SK-N-SH (cell line): ENCODE data around the gene CSPG5.

Experiments used
- EP300 ChIP-seq, 2 experiments: IDR thresholded peaks; 2 replicates each; pipeline versions ENCODE4 v1.4.0 to v1.6.1; 2012; ENCODE audit warnings: borderline replicate concordance in 1 of 2, low read depth in 1 of 2, low read length in 1 of 2
- FOXM1 ChIP-seq: IDR thresholded peaks from 2 replicates; pipeline ENCODE4 v1.4.0; 2012; ENCODE audit warnings: low read depth, mild to moderate bottlenecking
- GABPA ChIP-seq: IDR thresholded peaks from 2 replicates; pipeline ENCODE4 v1.4.0; 2012; ENCODE audit warnings: low read depth, mild to moderate bottlenecking
- GATA2 ChIP-seq: sonication (generic); formaldehyde crosslinking; IDR thresholded peaks from 2 replicates; pipeline ENCODE4 v1.5.0; 2020; ENCODE audit warnings: mild to moderate bottlenecking, missing genetic modification reagents
- JUND ChIP-seq: IDR thresholded peaks from 2 replicates; pipeline ENCODE4 v1.4.0; 2012
- MXI1 ChIP-seq: IDR thresholded peaks from 2 replicates; pipeline ENCODE4 v1.6.1; 2012; ENCODE audit warnings: mild to moderate bottlenecking, low read depth, low read length, improper control_type of control experiment
- SIN3A ChIP-seq: IDR thresholded peaks from 2 replicates; pipeline ENCODE4 v1.6.1; 2012; ENCODE audit warnings: low read depth, mild to moderate bottlenecking, low read length, moderate library complexity, borderline replicate concordance
- TEAD4 ChIP-seq: IDR thresholded peaks from 2 replicates; pipeline ENCODE4 v1.4.0; 2012; ENCODE audit warnings: mild to moderate bottlenecking, borderline replicate concordance; ENCODE audit not compliant: insufficient read depth
- TF ChIP-seq, protein P1 (sequence below): fragments of 200-600 bp; sonication (generic); IDR thresholded peaks from 2 replicates; pipeline ENCODE4 v1.6.1; 2017; ENCODE audit warnings: antibody characterized with exemption, mild to moderate bottlenecking, moderate library complexity
- TF ChIP-seq, protein P2 (sequence below): IDR thresholded peaks from 2 replicates; pipeline ENCODE4 v1.4.0; 2012; ENCODE audit warnings: low read depth, borderline replicate concordance

DNA sequence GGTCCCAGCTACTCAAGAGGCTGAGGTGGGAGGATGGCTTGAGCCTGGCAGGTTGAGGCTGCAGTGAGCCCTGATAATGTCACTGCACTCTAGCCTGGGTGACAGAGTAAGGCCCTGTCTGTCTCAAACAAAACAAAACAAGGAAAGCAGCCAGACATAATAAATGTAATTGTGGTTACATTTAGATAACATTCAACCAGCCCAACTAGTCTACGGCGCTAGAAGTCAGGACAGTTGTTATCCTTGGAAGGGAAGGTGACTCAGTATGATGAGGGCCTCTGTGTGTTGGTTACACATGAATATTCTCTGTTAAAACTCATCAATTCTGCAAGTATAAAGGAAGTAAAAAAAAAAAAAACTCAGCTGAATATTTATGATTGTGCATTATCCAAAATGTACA lies 27.0 kb upstream of the CSPG5 start:
- TF ChIP-seq, protein P1, sequence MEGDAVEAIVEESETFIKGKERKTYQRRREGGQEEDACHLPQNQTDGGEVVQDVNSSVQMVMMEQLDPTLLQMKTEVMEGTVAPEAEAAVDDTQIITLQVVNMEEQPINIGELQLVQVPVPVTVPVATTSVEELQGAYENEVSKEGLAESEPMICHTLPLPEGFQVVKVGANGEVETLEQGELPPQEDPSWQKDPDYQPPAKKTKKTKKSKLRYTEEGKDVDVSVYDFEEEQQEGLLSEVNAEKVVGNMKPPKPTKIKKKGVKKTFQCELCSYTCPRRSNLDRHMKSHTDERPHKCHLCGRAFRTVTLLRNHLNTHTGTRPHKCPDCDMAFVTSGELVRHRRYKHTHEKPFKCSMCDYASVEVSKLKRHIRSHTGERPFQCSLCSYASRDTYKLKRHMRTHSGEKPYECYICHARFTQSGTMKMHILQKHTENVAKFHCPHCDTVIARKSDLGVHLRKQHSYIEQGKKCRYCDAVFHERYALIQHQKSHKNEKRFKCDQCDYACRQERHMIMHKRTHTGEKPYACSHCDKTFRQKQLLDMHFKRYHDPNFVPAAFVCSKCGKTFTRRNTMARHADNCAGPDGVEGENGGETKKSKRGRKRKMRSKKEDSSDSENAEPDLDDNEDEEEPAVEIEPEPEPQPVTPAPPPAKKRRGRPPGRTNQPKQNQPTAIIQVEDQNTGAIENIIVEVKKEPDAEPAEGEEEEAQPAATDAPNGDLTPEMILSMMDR, result no peak
- no peak for TF ChIP-seq TEAD4
- TF ChIP-seq FOXM1, result no peak
- TF ChIP-seq GABPA, result no peak
- TF ChIP-seq GATA2 (CRISPR knock-in tag), result no peak
- TF ChIP-seq, protein P2, sequence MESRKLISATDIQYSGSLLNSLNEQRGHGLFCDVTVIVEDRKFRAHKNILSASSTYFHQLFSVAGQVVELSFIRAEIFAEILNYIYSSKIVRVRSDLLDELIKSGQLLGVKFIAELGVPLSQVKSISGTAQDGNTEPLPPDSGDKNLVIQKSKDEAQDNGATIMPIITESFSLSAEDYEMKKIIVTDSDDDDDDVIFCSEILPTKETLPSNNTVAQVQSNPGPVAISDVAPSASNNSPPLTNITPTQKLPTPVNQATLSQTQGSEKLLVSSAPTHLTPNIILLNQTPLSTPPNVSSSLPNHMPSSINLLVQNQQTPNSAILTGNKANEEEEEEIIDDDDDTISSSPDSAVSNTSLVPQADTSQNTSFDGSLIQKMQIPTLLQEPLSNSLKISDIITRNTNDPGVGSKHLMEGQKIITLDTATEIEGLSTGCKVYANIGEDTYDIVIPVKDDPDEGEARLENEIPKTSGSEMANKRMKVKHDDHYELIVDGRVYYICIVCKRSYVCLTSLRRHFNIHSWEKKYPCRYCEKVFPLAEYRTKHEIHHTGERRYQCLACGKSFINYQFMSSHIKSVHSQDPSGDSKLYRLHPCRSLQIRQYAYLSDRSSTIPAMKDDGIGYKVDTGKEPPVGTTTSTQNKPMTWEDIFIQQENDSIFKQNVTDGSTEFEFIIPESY, result no peak
- no peak for TF ChIP-seq MXI1
- TF ChIP-seq EP300 (IDR thresholded peaks at IDR 0.05; ENCODE audit: borderline replicate concordance in 1 of 2, low read depth in 1 of 2, low read length in 1 of 2), result no peak
- no peak for TF ChIP-seq SIN3A
- TF ChIP-seq JUND, result no peak
